ENCODE results near the gene MCTP1. TPM values are rescaled to one million over a fixed set of nuclear protein-coding genes. Genes with fewer than 3 reads are reported as not detected.

MCTP1 gene
- polyA plus RNA-seq, 1 donor (not counting 4 experiments of a cell fraction or from before 2014, with no cell fraction given), result 4.9 TPM

DNA sequence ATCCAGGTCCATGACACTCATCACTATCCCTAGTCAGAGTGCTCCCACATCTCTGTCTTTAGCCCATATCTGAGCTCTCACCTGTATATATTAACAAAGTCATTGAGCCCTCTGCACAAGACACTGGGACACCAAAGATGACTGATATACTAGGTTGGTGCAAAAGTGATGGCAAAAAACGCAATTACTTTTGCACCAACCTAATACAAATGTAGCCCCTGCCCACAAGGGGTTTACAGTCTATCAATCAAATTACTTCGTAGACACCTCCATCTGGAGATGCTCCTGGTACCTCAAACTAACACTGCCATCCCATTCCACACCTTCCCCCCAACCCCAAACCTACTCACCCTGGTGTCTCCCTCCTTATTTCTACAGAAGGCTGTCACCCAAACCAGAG lies 194.1 kb downstream of the MCTP1 start:
- no peak overlapping the region for H3K9ac ChIP-seq (ENCODE audit: control insufficient read depth, extremely low read depth, insufficient read depth, low read length)
- no peaks in the 10 kb centered on the region for H3K36me3 ChIP-seq (ENCODE audit: control insufficient read depth in 2 of 2, extremely low read depth in 1 of 2, insufficient read depth in 2 of 2, low read length in 2 of 2)
- dilution Hi-C loops (cut with MboI; ENCODE audit: extremely low pct_ligation_motif_present, low sequenced_read_pairs), result no loop called here
- no peaks in the 10 kb centered on the region for H4K20me1 ChIP-seq (ENCODE audit: control insufficient read depth, extremely low read depth, insufficient read depth, low read length)
- no peaks in the 10 kb centered on the region for H3K79me2 ChIP-seq (ENCODE audit: control insufficient read depth, insufficient read depth, low read length)
- no peak overlapping the region for H3K4me2 ChIP-seq (ENCODE audit: control insufficient read depth, extremely low read depth, insufficient read depth, low read depth, low read length)
- H3K4me1 ChIP-seq (ENCODE audit: control insufficient read depth, extremely low read depth, insufficient read depth, low read length), result no peaks in the 10 kb centered on the region
- H3K9me3 ChIP-seq (ENCODE audit: control insufficient read depth, low read depth, low read length), result no peaks in the 10 kb centered on the region
- DNase-seq (ENCODE audit: low read depth, low spot score), result no peak
- H3K27me3 ChIP-seq (ENCODE audit: control insufficient read depth, extremely low read depth, insufficient read depth, low read length), result no peaks in the 10 kb centered on the region
- H3K27ac ChIP-seq (ENCODE audit: control insufficient read depth, insufficient read depth, low read length), result no peak overlapping the region
- no peak overlapping the region for H2AFZ ChIP-seq (ENCODE audit: control insufficient read depth, low read length)
- no peak for FAIRE-seq
- no peak overlapping the region for H3K4me3 ChIP-seq (ENCODE audit: control insufficient read depth in 2 of 3, extremely low read depth in 1 of 3, insufficient read depth in 2 of 3, low read depth in 1 of 3, low read length in 3 of 3)
- H3K9me1 ChIP-seq (ENCODE audit: control insufficient read depth, extremely low read depth, insufficient read depth, low read length), result no peaks in the 10 kb centered on the region
- no peak for TF ChIP-seq EZH2 (IDR thresholded peaks at IDR 0.05; ENCODE audit: low read length)
- TF ChIP-seq, protein P1, sequence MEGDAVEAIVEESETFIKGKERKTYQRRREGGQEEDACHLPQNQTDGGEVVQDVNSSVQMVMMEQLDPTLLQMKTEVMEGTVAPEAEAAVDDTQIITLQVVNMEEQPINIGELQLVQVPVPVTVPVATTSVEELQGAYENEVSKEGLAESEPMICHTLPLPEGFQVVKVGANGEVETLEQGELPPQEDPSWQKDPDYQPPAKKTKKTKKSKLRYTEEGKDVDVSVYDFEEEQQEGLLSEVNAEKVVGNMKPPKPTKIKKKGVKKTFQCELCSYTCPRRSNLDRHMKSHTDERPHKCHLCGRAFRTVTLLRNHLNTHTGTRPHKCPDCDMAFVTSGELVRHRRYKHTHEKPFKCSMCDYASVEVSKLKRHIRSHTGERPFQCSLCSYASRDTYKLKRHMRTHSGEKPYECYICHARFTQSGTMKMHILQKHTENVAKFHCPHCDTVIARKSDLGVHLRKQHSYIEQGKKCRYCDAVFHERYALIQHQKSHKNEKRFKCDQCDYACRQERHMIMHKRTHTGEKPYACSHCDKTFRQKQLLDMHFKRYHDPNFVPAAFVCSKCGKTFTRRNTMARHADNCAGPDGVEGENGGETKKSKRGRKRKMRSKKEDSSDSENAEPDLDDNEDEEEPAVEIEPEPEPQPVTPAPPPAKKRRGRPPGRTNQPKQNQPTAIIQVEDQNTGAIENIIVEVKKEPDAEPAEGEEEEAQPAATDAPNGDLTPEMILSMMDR (optimal IDR thresholded peaks at IDR 0.05 in 1 of 3, IDR thresholded peaks at IDR 0.05 in 1 of 3, conservative IDR thresholded peaks at IDR 0.05 in 1 of 3; ENCODE audit: extremely low read depth in 1 of 3, insufficient read depth in 2 of 3, low read length in 3 of 3), result no peak

DNA sequence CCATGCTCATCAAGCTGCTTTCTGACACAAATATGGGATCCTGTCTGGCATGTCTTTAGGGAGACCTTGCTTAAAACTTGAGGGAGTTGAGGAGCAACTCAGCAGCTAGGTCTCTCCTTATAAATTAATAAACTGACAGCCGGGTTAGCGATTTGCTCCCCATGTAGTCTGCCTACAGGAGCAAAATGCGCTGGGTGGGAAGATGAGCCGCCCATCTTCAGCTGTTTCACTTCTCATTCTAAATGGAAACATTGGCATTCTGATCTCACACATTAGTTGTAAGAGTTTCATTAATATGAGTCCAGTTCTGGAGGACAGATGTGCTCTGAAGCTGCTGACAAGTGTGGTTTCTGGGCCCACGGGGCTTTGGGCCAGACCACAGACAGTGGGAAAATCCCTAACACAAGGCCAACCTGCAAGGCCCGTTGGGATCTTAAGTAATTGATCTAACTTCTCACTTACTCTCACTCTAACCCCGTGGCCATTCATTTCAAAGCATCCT lies 197.0 kb downstream of the MCTP1 start:
- no peak overlapping the region for H2AFZ ChIP-seq (ENCODE audit: control insufficient read depth, low read length)
- dilution Hi-C loops (cut with MboI; ENCODE audit: extremely low pct_ligation_motif_present, low sequenced_read_pairs), result no loop called here
- H3K36me3 ChIP-seq (ENCODE audit: control insufficient read depth in 2 of 2, extremely low read depth in 1 of 2, insufficient read depth in 2 of 2, low read length in 2 of 2), result no peaks in the 10 kb centered on the region
- H3K9me3 ChIP-seq (ENCODE audit: control insufficient read depth, low read depth, low read length), result no peaks in the 10 kb centered on the region
- no peak for FAIRE-seq
- H3K27ac ChIP-seq (ENCODE audit: control insufficient read depth, insufficient read depth, low read length), result no peak overlapping the region
- no peaks in the 10 kb centered on the region for H4K20me1 ChIP-seq (ENCODE audit: control insufficient read depth, extremely low read depth, insufficient read depth, low read length)
- no peak for DNase-seq (ENCODE audit: low read depth, low spot score)
- H3K4me2 ChIP-seq (ENCODE audit: control insufficient read depth, extremely low read depth, insufficient read depth, low read depth, low read length), result no peak overlapping the region
- H3K4me1 ChIP-seq (ENCODE audit: control insufficient read depth, extremely low read depth, insufficient read depth, low read length), result no peaks in the 10 kb centered on the region
- no peaks in the 10 kb centered on the region for H3K27me3 ChIP-seq (ENCODE audit: control insufficient read depth, extremely low read depth, insufficient read depth, low read length)
- no peak overlapping the region for H3K9ac ChIP-seq (ENCODE audit: control insufficient read depth, extremely low read depth, insufficient read depth, low read length)
- no peak for TF ChIP-seq EZH2 (IDR thresholded peaks at IDR 0.05; ENCODE audit: low read length)
- TF ChIP-seq, protein P1 (optimal IDR thresholded peaks at IDR 0.05 in 1 of 3, IDR thresholded peaks at IDR 0.05 in 1 of 3, conservative IDR thresholded peaks at IDR 0.05 in 1 of 3; ENCODE audit: extremely low read depth in 1 of 3, insufficient read depth in 2 of 3, low read length in 3 of 3), result no peak
- no peaks in the 10 kb centered on the region for H3K9me1 ChIP-seq (ENCODE audit: control insufficient read depth, extremely low read depth, insufficient read depth, low read length)
- no peaks in the 10 kb centered on the region for H3K79me2 ChIP-seq (ENCODE audit: control insufficient read depth, insufficient read depth, low read length)
- H3K4me3 ChIP-seq (ENCODE audit: control insufficient read depth in 2 of 3, extremely low read depth in 1 of 3, insufficient read depth in 2 of 3, low read depth in 1 of 3, low read length in 3 of 3), result no peak overlapping the region
